K562 (cell line): ENCODE results near the gene MYO1H. TPM values are rescaled to one million over a fixed set of nuclear protein-coding genes. Genes with fewer than 3 reads are reported as not detected.

Source experiments
- ATAC-seq: fragments of 200-7000 bp; cut with Tn5 transposase; 3 replicates; pipeline ENCODE4 v1.9.1; 2020; ENCODE audit warnings: moderate library complexity
- BruUV-seq: library from RNA; stranded (reverse); fragments of 400-500 nt; replicated peaks from 2 replicates; lab custom pipeline; 2021; lab: Mats Ljungman, UMichigan
- CTCF ChIA-PET: fragments of 300-600 bp; formaldehyde crosslinking; extraction: SDS; loops from one replicate; lab custom pipeline; 2021; ENCODE audit warnings: low intra/inter-chr PET ratio; lab: Yijun Ruan, JAX
- POLR2A ChIA-PET: fragments of 300-600, 350-650 bp; sonication (Branson Sonifier 250); formaldehyde crosslinking; extraction: SDS; loops from one replicate; lab custom pipeline; 2021; ENCODE audit warnings: antibody characterized with exemption, inconsistent platforms; lab: Yijun Ruan, JAX
- DNase-seq, 4 experiments: peaks; one replicate each; pipeline versions ENCODE4 v3.0.0 to v3.0.0-alpha.2; 2011 to 2018; ENCODE audit warnings: low spot score in 3 of 4, mixed read lengths in 3 of 4; ENCODE audit errors: extremely low read depth in 1 of 4
- FAIRE-seq: peaks from 2 replicates; lab custom pipeline; 2011; peaks lifted over from hg19 to GRCh38; lab: Jason Lieb, UNC
- H2AFZ ChIP-seq: 2 replicates; pipeline ENCODE4 v1.6.0; 2011; ENCODE audit warnings: low read depth, low read length, control low read depth, inconsistent platforms
- H3K27ac ChIP-seq: fragments of 200-600 bp; 3 replicates; pipeline ENCODE4 v1.8.0; 2011; ENCODE audit warnings: low read depth, mild to moderate bottlenecking, control low read depth, inconsistent platforms, low read length, moderate library complexity, mixed read lengths; ENCODE audit errors: extremely low read depth
- H3K27me3 ChIP-seq, 2 experiments: fragments of 300-600 bp in 1 of 2; 2 replicates in 1 of 2; 3 replicates in 1 of 2; pipeline versions ENCODE4 v1.6.0 to v1.8.0; 2011; ENCODE audit warnings: inconsistent platforms in 2 of 2, low read length in 2 of 2, mild to moderate bottlenecking in 1 of 2, mixed read lengths in 1 of 2, moderate library complexity in 1 of 2; ENCODE audit not compliant: control insufficient read depth in 2 of 2, insufficient read depth in 2 of 2
- H3K36me3 ChIP-seq: fragments of 300-600 bp; 3 replicates; pipeline ENCODE4 v1.8.0; 2011; ENCODE audit warnings: mild to moderate bottlenecking, low read length, inconsistent platforms; ENCODE audit not compliant: control insufficient read depth, insufficient read depth
- H3K4me1 ChIP-seq, 2 experiments: fragments of 200-600 bp in 1 of 2; replicated peaks in 1 of 2; 2 replicates in 1 of 2; 3 replicates in 1 of 2; pipeline versions ENCODE4 v1.5.1 to v1.8.0; 2011; ENCODE audit warnings: inconsistent platforms in 2 of 2, low read length in 2 of 2, mild to moderate bottlenecking in 1 of 2, mixed read lengths in 1 of 2, moderate library complexity in 1 of 2; ENCODE audit not compliant: control insufficient read depth in 2 of 2, insufficient read depth in 2 of 2
- H3K4me2 ChIP-seq: 2 replicates; pipeline ENCODE4 v1.6.1; 2011; ENCODE audit warnings: low read length, control low read depth, inconsistent platforms, mixed read lengths; ENCODE audit not compliant: insufficient read depth
- H3K4me3 ChIP-seq: fragments of 200-600 bp; sonication (generic), shearing (Covaris generic); 2 replicates; pipeline ENCODE4 v1.5.1; 2016; ENCODE audit warnings: control low read depth, inconsistent platforms
- H3K79me2 ChIP-seq: fragments of 200-600 bp; 3 replicates; pipeline ENCODE4 v1.8.0; 2011; ENCODE audit warnings: low read length, inconsistent platforms; ENCODE audit not compliant: control insufficient read depth, insufficient read depth
- H3K9ac ChIP-seq, 2 experiments: 2 replicates each; pipeline versions ENCODE4 v1.6.0 to v1.6.1; 2011; ENCODE audit warnings: low read depth in 2 of 2, low read length in 2 of 2, control low read depth in 1 of 2, inconsistent platforms in 1 of 2, mild to moderate bottlenecking in 1 of 2, mixed read lengths in 1 of 2; ENCODE audit not compliant: insufficient read depth in 1 of 2
- H3K9me1 ChIP-seq: one replicate; pipeline ENCODE4 v1.6.0; 2011; ENCODE audit warnings: inconsistent platforms, mild to moderate bottlenecking, low read length, moderate library complexity; ENCODE audit not compliant: control insufficient read depth, insufficient read depth
- H3K9me3 ChIP-seq: replicated peaks from 2 replicates; pipeline ENCODE4 v1.5.1; 2011; ENCODE audit warnings: low read depth, low read length, inconsistent platforms; ENCODE audit not compliant: control insufficient read depth, insufficient read depth
- H4K20me1 ChIP-seq: replicated peaks from 2 replicates; pipeline ENCODE4 v1.6.1; 2011; ENCODE audit warnings: low read length, inconsistent platforms, mixed read lengths; ENCODE audit not compliant: control insufficient read depth, insufficient read depth
- CBX2 ChIP-seq: fragments of 200-600 bp; sonication (generic); IDR thresholded peaks from one replicate; pipeline ENCODE4 v1.6.1; 2012; ENCODE audit warnings: mild to moderate bottlenecking, low read length, inconsistent platforms; ENCODE audit not compliant: insufficient read depth, poor library complexity, severe bottlenecking
- ELF2 ChIP-seq: fragments of 250-450 bp; sonication (Bioruptor Pico); IDR thresholded peaks from 2 replicates; pipeline ENCODE4 v1.5.0; 2021; ENCODE audit warnings: mild to moderate bottlenecking
- HINFP ChIP-seq: fragments of 450-650 bp; conservative IDR thresholded peaks from 2 replicates; pipeline ENCODE4 v1.6.1; 2016; ENCODE audit warnings: missing genetic modification characterization, low read depth, mild to moderate bottlenecking, control low read depth, missing compliant biosample characterization
- KLF16 ChIP-seq: IDR thresholded peaks from 2 replicates; pipeline ENCODE4 v1.6.1; 2016; ENCODE audit warnings: antibody characterized with exemption
- MCM2 ChIP-seq: fragments of 450-650 bp; IDR thresholded peaks from 2 replicates; pipeline ENCODE4 v1.6.1; 2017; ENCODE audit warnings: low read depth, mild to moderate bottlenecking
- NKRF ChIP-seq: fragments of 450-650 bp; IDR thresholded peaks from 2 replicates; pipeline ENCODE4 v1.6.1; 2016; ENCODE audit warnings: borderline replicate concordance
- RBBP5 ChIP-seq: fragments of 200-600 bp; sonication (generic); IDR thresholded peaks from 2 replicates; pipeline ENCODE4 v1.6.1; 2012; ENCODE audit warnings: borderline replicate concordance, mild to moderate bottlenecking, low read length, control low read depth, inconsistent platforms; ENCODE audit not compliant: insufficient read depth, poor library complexity, severe bottlenecking
- SP1 ChIP-seq: sonication (generic); formaldehyde crosslinking; IDR thresholded peaks from 2 replicates; pipeline ENCODE4 v1.8.1; 2022; ENCODE audit warnings: mild to moderate bottlenecking, missing genetic modification reagents
- TEAD1 ChIP-seq, 2 experiments: fragments of 450-650 bp in 1 of 2; sonication (generic) in 1 of 2; formaldehyde crosslinking; IDR thresholded peaks; 2 replicates each; pipeline versions ENCODE4 v1.4.0 to v1.8.0; 2020 to 2022; ENCODE audit warnings: mild to moderate bottlenecking in 2 of 2, missing genetic modification reagents in 1 of 2
- ZBTB11 ChIP-seq, 3 experiments: fragments of 200-800 bp in 1 of 3; fragments of 250-450 bp in 1 of 3; fragments of 450-650 bp in 1 of 3; sonication (Bioruptor Pico) in 1 of 3; sonication (Bioruptor generic) in 1 of 3; formaldehyde crosslinking in 1 of 3; IDR thresholded peaks; 2 replicates each; pipeline versions ENCODE4 v1.6.1 to v1.8.0; 2016 to 2022; ENCODE audit warnings: mild to moderate bottlenecking in 2 of 3, missing genetic modification characterization in 2 of 3, missing compliant biosample characterization in 1 of 3, moderate library complexity in 1 of 3
- ZNF280B ChIP-seq: fragments of 250-450 bp; sonication (Bioruptor Pico); IDR thresholded peaks from 2 replicates; pipeline ENCODE4 v1.5.1; 2021; ENCODE audit warnings: mild to moderate bottlenecking
- WGBS: fragments of 100-300 bp; shearing (Covaris generic); methylation state at CpG from one replicate; pipeline ENCODE4 v1.1.6; 2016; ENCODE audit warnings: low coverage, mixed read lengths; ENCODE audit not compliant: insufficient coverage; ENCODE audit errors: missing lambda C conversion rate; 5-methylcytosine and 5-hydroxymethylcytosine counted together
- in situ Hi-C: fragments of 300-500 bp; cut with MboI; formaldehyde crosslinking; loops from 4 replicates; pipeline ENCODE4 v1.15.0; 2018; ENCODE audit warnings: inconsistent platforms, mixed read lengths
- intact Hi-C: fragments of 100-400 bp; cut with micrococcal nuclease; formaldehyde crosslinking; loops from 2 replicates; pipeline ENCODE4 v1.14.2; 2022
- polyA plus RNA-seq, 8 experiments: library from polyadenylated mRNA; depleted of rRNA in 4 of 8; stranded (reverse) in 5 of 8; unstranded in 3 of 8; fragments of >200 nt; fragmentation: Nextera tagmentation in 2 of 8; fragmentation: Illumina TruSeq in 1 of 8; extraction: Ambion mirVana in 2 of 8; extraction: Trizol in 1 of 8; gene quantifications; 2 replicates each; pipeline versions ENCODE4 v1.2.1 to v1.2.3, GENCODE V29; 2011 to 2014; ENCODE audit warnings: inconsistent platforms in 1 of 8, missing spikeins in 1 of 8
- total RNA-seq, 7 experiments: library from RNA; depleted of rRNA in 6 of 7; stranded (reverse); fragments of >200 nt in 6 of 7; fragmentation: Illumina TruSeq in 2 of 7; extraction: Trizol in 2 of 7; gene quantifications; 2 replicates each; pipeline versions ENCODE4 v1.2.1 to v1.2.3, GENCODE V29; 2011 to 2021; ENCODE audit warnings: low replicate concordance in 1 of 7

The MYO1H gene
- total and polyA plus RNA-seq, 9 of the 15 experiments (the other 6 are each of a cell fraction or from before 2014, with no cell fraction given): not detected

GRCh38 chr12:109345428-109345827 lies 2.3 kb upstream of the MYO1H start:
- H4K20me1 ChIP-seq: no peaks in the 10 kb centered on the region
- no peak for DNase-seq
- no peaks in the 10 kb centered on the region for H3K36me3 ChIP-seq
- in situ Hi-C loops (no loop called here), intact Hi-C loops (no loop called here)
- CTCF ChIA-PET: no interaction called here
- 0% methylated on average over 2 of the region's 2 CpGs for WGBS
- no TSS peak for BruUV-seq
- H3K9ac ChIP-seq: no peak overlapping the region
- ATAC-seq: no peak
- peaks cover 2% of the 10 kb centered on the region; the same call in 1 of the 2 replicates for H3K9me3 ChIP-seq
- no peak overlapping the region for H3K4me3 ChIP-seq
- no peak overlapping the region for H3K4me2 ChIP-seq
- no peaks in the 10 kb centered on the region for H3K79me2 ChIP-seq
- no peaks in the 10 kb centered on the region for H3K27me3 ChIP-seq
- H3K9me1 ChIP-seq: no peaks in the 10 kb centered on the region
- POLR2A ChIA-PET: no interaction called here
- no peak overlapping the region for H3K27ac ChIP-seq
- FAIRE-seq: no peak
- H3K4me1 ChIP-seq: peaks cover 0 to 2% of the 10 kb centered on the region in 2 experiments; a peak in 1 of 5 replicates
- no peak overlapping the region for H2AFZ ChIP-seq
- TF ChIP-seq TEAD1 (CRISPR knock-in tag; IDR thresholded peaks at IDR 0.05) (no peak), ZBTB11 (CRISPR knock-in tag; IDR thresholded peaks at IDR 0.05) (no peak), ZNF280B (CRISPR knock-in tag) (no peak), ELF2 (CRISPR knock-in tag) (no peak), SP1 (CRISPR knock-in tag) (no peak), CBX2 (no peak), RBBP5 (no peak), KLF16 (no peak), HINFP (tag) (no peak), NKRF (no peak), MCM2 (no peak)
